DND-41 (cell line): ENCODE results near the gene MGME1.
A peak's percentile ranks its signal among the peaks of the same experiment; 100 is the strongest.

Experiments
- ATAC-seq: fragments of 200-7000 bp; cut with Tn5 transposase; 3 replicates; pipeline ENCODE4 v1.9.1; 2021; ENCODE audit warnings: low read depth; ENCODE audit not compliant: insufficient read depth
- DNase-seq: peaks from one replicate; pipeline ENCODE4 v3.0.0-alpha.2; 2020
- H2AFZ ChIP-seq: 2 replicates; pipeline ENCODE4 v1.6.0; 2012; ENCODE audit warnings: low read depth, low read length
- H3K27ac ChIP-seq: 2 replicates; pipeline ENCODE4 v1.5.1; 2012; ENCODE audit warnings: low read length, inconsistent platforms
- H3K27me3 ChIP-seq: fragments of 200-600 bp; sonication (generic); 2 replicates; pipeline ENCODE4 v1.6.0; 2012; ENCODE audit warnings: low read length, mild to moderate bottlenecking, inconsistent platforms; ENCODE audit not compliant: insufficient read depth, poor library complexity
- H3K36me3 ChIP-seq: 2 replicates; pipeline ENCODE4 v1.5.1; 2012; ENCODE audit warnings: low read length, inconsistent platforms; ENCODE audit not compliant: insufficient read depth
- H3K4me1 ChIP-seq: 2 replicates; pipeline ENCODE4 v1.5.1; 2012; ENCODE audit warnings: mild to moderate bottlenecking, low read length; ENCODE audit not compliant: insufficient read depth
- H3K4me2 ChIP-seq: 2 replicates; pipeline ENCODE4 v1.6.0; 2012; ENCODE audit warnings: mild to moderate bottlenecking, moderate library complexity, low read length, inconsistent platforms; ENCODE audit not compliant: insufficient read depth
- H3K4me3 ChIP-seq, 2 experiments: fragments of 200-600 bp in 1 of 2; shearing (Covaris generic) in 1 of 2; 2 replicates each; pipeline ENCODE4 v1.5.1; 2012 to 2016; ENCODE audit warnings: inconsistent platforms in 2 of 2, low read length in 2 of 2, mild to moderate bottlenecking in 2 of 2, low read depth in 1 of 2, moderate library complexity in 1 of 2
- H3K79me2 ChIP-seq: 2 replicates; pipeline ENCODE4 v1.6.0; 2012; ENCODE audit warnings: low read length, inconsistent platforms; ENCODE audit not compliant: insufficient read depth
- H3K9ac ChIP-seq: 2 replicates; pipeline ENCODE4 v1.6.0; 2012; ENCODE audit warnings: low read depth, mild to moderate bottlenecking, inconsistent platforms, low read length, moderate library complexity
- H3K9me3 ChIP-seq: 2 replicates; pipeline ENCODE4 v1.5.1; 2012; ENCODE audit warnings: low read length, moderate library complexity, mild to moderate bottlenecking, inconsistent platforms; ENCODE audit not compliant: insufficient read depth, severe bottlenecking
- H4K20me1 ChIP-seq: 2 replicates; pipeline ENCODE4 v1.6.0; 2012; ENCODE audit warnings: low read length; ENCODE audit not compliant: insufficient read depth
- CTCF ChIP-seq: IDR thresholded peaks from 2 replicates; pipeline ENCODE4 v1.5.1; 2012; ENCODE audit warnings: borderline replicate concordance, low read length, moderate library complexity, mild to moderate bottlenecking; ENCODE audit not compliant: poor library complexity, severe bottlenecking; ENCODE audit errors: extremely low read depth
- EZH2 ChIP-seq: IDR thresholded peaks from 3 replicates; pipeline ENCODE4 v1.6.1; 2012; ENCODE audit warnings: borderline replicate concordance, low read depth, mild to moderate bottlenecking, moderate library complexity, low read length, inconsistent platforms; ENCODE audit not compliant: severe bottlenecking

The MGME1 gene

GRCh38 chr20:17943343-17943742, 25.5 kb upstream of the MGME1 start:
- peaks cover 71% of the 10 kb centered on the region for H4K20me1 ChIP-seq
- H3K27me3 ChIP-seq, result no peaks in the 10 kb centered on the region
- TF ChIP-seq EZH2 (no peak), CTCF (no peak)
- no peaks in the 10 kb centered on the region for H3K9me3 ChIP-seq
- no peak overlapping the region for H3K27ac ChIP-seq
- no peak for ATAC-seq
- no peak for DNase-seq
- H2AFZ ChIP-seq, result no peak overlapping the region
- peaks cover 81% of the 10 kb centered on the region for H3K36me3 ChIP-seq
- peaks cover 17% of the 10 kb centered on the region; the same call in 1 of the 2 replicates for H3K79me2 ChIP-seq
- no peak overlapping the region for H3K4me3 ChIP-seq
- no peaks in the 10 kb centered on the region for H3K4me1 ChIP-seq
- H3K9ac ChIP-seq, result no peak overlapping the region
- H3K4me2 ChIP-seq, result no peak overlapping the region

- Histone ChIP-seq H3K27ac (no peak overlapping the region), H3K9me3 (no peaks in the 10 kb centered on the region), H3K9ac (no peak overlapping the region), H3K27me3 (no peaks in the 10 kb centered on the region), H3K4me3 (no peak overlapping the region), H4K20me1 (peaks cover 73% of the 10 kb centered on the region), H2AFZ (no peak overlapping the region), H3K4me2 (no peak overlapping the region), H3K4me1 (no peaks in the 10 kb centered on the region), H3K79me2 (peaks cover 30% of the 10 kb centered on the region; the same call in 1 of the 2 replicates), H3K36me3 (peaks cover 97% of the 10 kb centered on the region)
- peak; percentile 12; the same call in 1 of the 3 replicates for ATAC-seq
- DNase-seq, result no peak
- TF ChIP-seq CTCF, result no peak
- no peak for TF ChIP-seq EZH2
These were observed 23.9 kb upstream of the MGME1 start for GRCh38 chr20:17944854-17945474.

- ATAC-seq, result no peak
- Histone ChIP-seq H4K20me1 (peaks cover 72% of the 10 kb centered on the region), H3K4me2 (no peak overlapping the region), H2AFZ (no peak overlapping the region), H3K4me1 (no peaks in the 10 kb centered on the region), H3K9me3 (no peaks in the 10 kb centered on the region), H3K27me3 (no peaks in the 10 kb centered on the region), H3K9ac (no peak overlapping the region), H3K79me2 (peaks cover 40% of the 10 kb centered on the region), H3K27ac (no peak overlapping the region), H3K4me3 (no peak overlapping the region), H3K36me3 (peaks cover 99% of the 10 kb centered on the region)
- no peak for DNase-seq
- TF ChIP-seq EZH2, result no peak
- no peak for TF ChIP-seq CTCF
These were observed 22.8 kb upstream of the MGME1 start for GRCh38 chr20:17946040-17946439.
